Measurements from ENCODE around the gene CA7. TPM values are rescaled to one million over a fixed set of nuclear protein-coding genes. Genes with fewer than 3 reads are reported as not detected.

CA7 gene
- total and polyA plus RNA-seq, 2 donors (not counting 1 experiment from before 2014, with no cell fraction given), result not detected

- no peak overlapping the region for H3K4me2 ChIP-seq (ENCODE audit: extremely low read depth, insufficient read depth, low read length)
- no peak for DNase-seq (ENCODE audit: low read depth in 2 of 2)
- H3K27ac ChIP-seq (ENCODE audit: insufficient read depth, low read length), result no peak overlapping the region
- H3K4me3 ChIP-seq (replicated peaks in 1 of 4; ENCODE audit: control extremely low read depth in 1 of 4, insufficient read depth in 1 of 4, low read depth in 3 of 4, low read length in 4 of 4), result no peak overlapping the region
- H3K9me3 ChIP-seq (ENCODE audit: control insufficient read depth, insufficient read depth, low read depth, low read length), result no peaks in the 10 kb centered on the region
- H2AFZ ChIP-seq (ENCODE audit: low read length), result no peak overlapping the region
- H3K79me2 ChIP-seq (ENCODE audit: control insufficient read depth, insufficient read depth, low read length), result no peaks in the 10 kb centered on the region
- no peaks in the 10 kb centered on the region for H3K27me3 ChIP-seq (ENCODE audit: control insufficient read depth, insufficient read depth, low read length)
- no peaks in the 10 kb centered on the region for H4K20me1 ChIP-seq (ENCODE audit: control insufficient read depth, extremely low read depth, insufficient read depth, low read length)
- H3K4me1 ChIP-seq (ENCODE audit: control insufficient read depth, extremely low read depth, insufficient read depth, low read length), result no peaks in the 10 kb centered on the region
- peaks cover 10% of the 10 kb centered on the region for H3K36me3 ChIP-seq (ENCODE audit: control insufficient read depth, insufficient read depth, low read length)
- TF ChIP-seq EZH2 (IDR thresholded peaks at IDR 0.05; ENCODE audit: low read length, missing control alignments), result no peak
- no peak for TF ChIP-seq CTCF (conservative IDR thresholded peaks at IDR 0.05 in 1 of 2, IDR thresholded peaks at IDR 0.05 in 1 of 2; ENCODE audit: low read depth in 1 of 2, low read length in 2 of 2)
- no peak overlapping the region for H3K9ac ChIP-seq (ENCODE audit: insufficient read depth, low read length)
These were observed 45.4 kb downstream of the CA7 start for GRCh38 chr16:66889622-66890021.

GRCh38 chr16:66890799-66891198 lies 46.6 kb downstream of the CA7 start:
- no peak overlapping the region for H3K27ac ChIP-seq (ENCODE audit: insufficient read depth, low read length)
- TF ChIP-seq EZH2 (IDR thresholded peaks at IDR 0.05; ENCODE audit: low read length, missing control alignments), result no peak
- TF ChIP-seq CTCF (conservative IDR thresholded peaks at IDR 0.05 in 1 of 2, IDR thresholded peaks at IDR 0.05 in 1 of 2; ENCODE audit: low read depth in 1 of 2, low read length in 2 of 2), result no peak
- no peak for DNase-seq (ENCODE audit: low read depth in 2 of 2)
- no peaks in the 10 kb centered on the region for H4K20me1 ChIP-seq (ENCODE audit: control insufficient read depth, extremely low read depth, insufficient read depth, low read length)
- no peak overlapping the region for H3K4me3 ChIP-seq (replicated peaks in 1 of 4; ENCODE audit: control extremely low read depth in 1 of 4, insufficient read depth in 1 of 4, low read depth in 3 of 4, low read length in 4 of 4)
- H3K4me1 ChIP-seq (ENCODE audit: control insufficient read depth, extremely low read depth, insufficient read depth, low read length), result no peaks in the 10 kb centered on the region
- H3K79me2 ChIP-seq (ENCODE audit: control insufficient read depth, insufficient read depth, low read length), result no peaks in the 10 kb centered on the region
- no peak overlapping the region for H3K9ac ChIP-seq (ENCODE audit: insufficient read depth, low read length)
- peaks cover 2% of the 10 kb centered on the region for H3K36me3 ChIP-seq (ENCODE audit: control insufficient read depth, insufficient read depth, low read length)
- no peak overlapping the region for H3K4me2 ChIP-seq (ENCODE audit: extremely low read depth, insufficient read depth, low read length)
- H3K9me3 ChIP-seq (ENCODE audit: control insufficient read depth, insufficient read depth, low read depth, low read length), result no peaks in the 10 kb centered on the region
- H3K27me3 ChIP-seq (ENCODE audit: control insufficient read depth, insufficient read depth, low read length), result no peaks in the 10 kb centered on the region
- no peak overlapping the region for H2AFZ ChIP-seq (ENCODE audit: low read length)

- Histone ChIP-seq H3K9me3 (ENCODE audit: control insufficient read depth, insufficient read depth, low read depth, low read length) (no peaks in the 10 kb centered on the region), H3K79me2 (ENCODE audit: control insufficient read depth, insufficient read depth, low read length) (no peaks in the 10 kb centered on the region), H2AFZ (ENCODE audit: low read length) (no peak overlapping the region), H3K27me3 (ENCODE audit: control insufficient read depth, insufficient read depth, low read length) (no peaks in the 10 kb centered on the region), H3K4me1 (ENCODE audit: control insufficient read depth, extremely low read depth, insufficient read depth, low read length) (no peaks in the 10 kb centered on the region), H3K27ac (ENCODE audit: insufficient read depth, low read length) (no peak overlapping the region), H4K20me1 (ENCODE audit: control insufficient read depth, extremely low read depth, insufficient read depth, low read length) (no peaks in the 10 kb centered on the region), H3K9ac (ENCODE audit: insufficient read depth, low read length) (no peak overlapping the region), H3K4me2 (ENCODE audit: extremely low read depth, insufficient read depth, low read length) (no peak overlapping the region), H3K4me3 (replicated peaks in 1 of 4; ENCODE audit: control extremely low read depth in 1 of 4, insufficient read depth in 1 of 4, low read depth in 3 of 4, low read length in 4 of 4) (no peak overlapping the region), H3K36me3 (ENCODE audit: control insufficient read depth, insufficient read depth, low read length) (peaks cover 2% of the 10 kb centered on the region)
- TF ChIP-seq EZH2 (IDR thresholded peaks at IDR 0.05; ENCODE audit: low read length, missing control alignments) (no peak), CTCF (conservative IDR thresholded peaks at IDR 0.05 in 1 of 2, IDR thresholded peaks at IDR 0.05 in 1 of 2; ENCODE audit: low read depth in 1 of 2, low read length in 2 of 2) (no peak)
- DNase-seq (ENCODE audit: low read depth in 2 of 2), result no peak
These were observed 47.1 kb downstream of the CA7 start for GRCh38 chr16:66891360-66891759.

All from fibroblast of lung (primary cell).